Measurements from ENCODE around the gene E2F7.

Gene E2F7

DNA sequence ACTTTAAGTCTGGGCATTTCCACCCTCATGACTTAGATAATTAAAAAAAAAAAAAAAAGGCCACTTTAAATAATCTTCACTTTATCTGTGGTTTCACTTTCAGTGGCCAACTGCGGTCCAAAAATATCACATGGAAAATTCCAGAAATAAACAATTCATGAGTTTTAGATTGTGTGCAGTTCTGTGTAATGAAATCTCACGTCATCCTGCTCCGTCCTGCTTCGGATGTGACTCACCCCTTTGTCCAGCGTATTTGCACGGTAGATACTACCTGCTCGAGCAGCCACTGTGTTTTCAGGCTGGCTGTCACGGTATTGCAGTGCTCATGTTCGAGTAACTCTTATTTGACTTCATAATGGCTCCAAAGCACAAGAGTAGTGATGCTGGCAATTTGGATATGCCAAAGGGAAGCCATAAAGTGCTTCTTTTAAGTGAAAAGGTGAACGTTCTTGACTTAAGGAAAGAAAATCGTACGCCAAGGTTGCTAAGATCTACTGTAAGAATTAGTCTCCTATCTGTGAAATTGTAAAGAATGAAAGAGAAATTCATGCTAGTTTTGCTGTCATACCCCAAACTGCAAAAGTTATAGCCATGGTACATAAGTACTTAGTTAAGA is 2.4 kb downstream of the E2F7 start:
- DNase-seq (ENCODE audit: low read depth in 2 of 2): no peak

- DNase-seq (ENCODE audit: low read depth in 2 of 2): no peak
These were observed 3.0 kb downstream of the E2F7 start for GRCh38 chr12:77062396-77062795.

GRCh38 chr12:77060883-77061240 is 4.5 kb downstream of the E2F7 start:
- no peak for DNase-seq (ENCODE audit: low read depth in 2 of 2)

- no peak for DNase-seq (ENCODE audit: low read depth in 2 of 2)
These were observed 5.1 kb downstream of the E2F7 start for GRCh38 chr12:77060136-77060882.

DNA sequence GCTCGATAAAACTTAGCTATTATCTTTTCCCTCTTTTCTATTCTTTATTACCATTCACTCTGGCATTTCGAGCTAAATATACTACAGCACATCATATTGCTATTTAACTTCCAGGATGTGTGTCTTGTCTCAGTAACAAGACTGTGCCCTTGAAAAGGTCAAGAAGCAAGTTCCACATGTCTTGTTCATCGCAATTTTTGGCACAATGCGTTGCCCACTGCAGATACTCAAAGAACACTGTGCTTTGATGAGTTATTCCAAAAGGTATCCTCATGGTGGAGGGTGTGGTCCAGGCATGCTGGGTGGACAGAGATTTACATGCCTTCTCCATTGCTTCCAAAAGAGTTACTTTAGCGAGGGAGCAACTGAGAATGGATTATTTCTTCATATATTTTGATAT is 6.6 kb downstream of the E2F7 start:
- DNase-seq (ENCODE audit: low read depth in 2 of 2): no peak

DNA sequence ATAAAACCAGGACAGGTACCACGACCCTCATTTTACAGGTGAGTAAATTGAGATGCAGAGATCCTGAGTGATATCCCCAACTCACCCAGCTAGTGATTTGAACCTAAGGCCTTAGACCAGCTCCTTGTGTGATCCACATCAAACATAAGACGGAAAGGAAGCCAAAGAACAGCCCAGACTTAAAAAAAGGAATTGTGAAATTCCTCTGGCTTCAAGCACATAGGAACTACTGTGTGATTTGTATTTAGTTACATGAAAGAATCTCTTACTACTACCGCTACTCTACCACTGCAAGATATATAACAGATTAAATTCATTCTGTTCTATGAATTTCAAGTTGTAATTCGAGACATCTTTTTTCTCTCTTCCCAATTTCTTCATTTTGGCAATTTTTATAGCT is 10.5 kb downstream of the E2F7 start:
- no peak for DNase-seq (ENCODE audit: low read depth in 2 of 2)

DNA sequence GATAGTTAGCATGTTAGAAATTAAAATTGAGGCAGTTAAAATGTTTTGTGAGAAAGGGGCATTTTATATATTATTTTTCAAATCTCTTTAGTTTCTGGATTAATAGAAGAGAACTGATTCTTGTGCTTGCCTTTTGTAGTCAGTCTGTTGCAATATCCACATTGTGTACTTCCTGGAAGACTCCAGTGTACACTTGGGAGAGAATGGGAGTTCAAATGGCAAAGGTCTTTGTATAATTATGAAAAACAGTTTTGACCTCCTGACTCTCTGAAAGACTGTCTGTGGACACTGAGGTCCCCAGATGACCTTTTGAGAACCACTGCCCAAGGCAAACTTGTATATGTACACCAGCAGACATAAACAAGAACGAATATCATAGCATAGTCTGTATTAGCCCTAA is 12.1 kb downstream of the E2F7 start:
- no peak for DNase-seq (ENCODE audit: low read depth in 2 of 2)

- no peak for DNase-seq (ENCODE audit: low read depth in 2 of 2)
These were observed 15.5 kb downstream of the E2F7 start for GRCh38 chr12:77049767-77050353.

DNA sequence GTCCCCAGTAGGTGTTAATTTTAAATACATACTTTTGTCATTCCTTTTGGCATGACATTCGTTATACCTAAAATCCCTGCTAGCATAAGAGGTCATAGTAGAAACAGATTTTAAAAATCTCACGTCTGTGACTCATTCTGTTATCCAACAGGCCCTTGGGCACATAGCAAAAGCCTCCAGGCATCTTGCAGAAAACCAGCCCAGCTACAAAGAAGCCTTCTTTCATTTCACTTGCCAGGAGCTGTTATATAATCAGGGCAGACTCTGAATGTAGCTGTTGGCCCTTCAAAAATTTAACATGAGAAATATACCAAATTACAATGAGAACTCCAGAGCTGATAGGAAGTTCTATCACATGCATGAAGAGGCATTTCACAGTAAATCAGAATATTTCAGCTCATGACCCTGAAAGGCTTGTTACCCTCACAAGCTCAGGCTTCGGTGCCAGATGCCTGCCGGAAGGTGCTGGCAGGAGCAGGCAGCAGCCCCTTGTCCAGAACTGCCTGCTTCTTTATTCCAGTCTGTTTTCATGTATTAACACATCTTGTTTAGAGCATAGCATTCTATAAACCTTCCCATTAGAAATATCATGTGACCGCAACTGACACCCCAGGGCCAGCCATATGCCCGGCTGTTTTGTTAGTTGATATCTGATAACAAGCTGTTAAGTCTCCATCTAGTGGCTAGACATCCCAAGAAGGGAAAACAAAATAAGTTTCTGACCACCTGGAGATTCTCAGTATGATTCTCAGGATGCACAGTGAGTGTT is 17.8 kb downstream of the E2F7 start:
- no peak for DNase-seq (ENCODE audit: low read depth in 2 of 2)

DNA sequence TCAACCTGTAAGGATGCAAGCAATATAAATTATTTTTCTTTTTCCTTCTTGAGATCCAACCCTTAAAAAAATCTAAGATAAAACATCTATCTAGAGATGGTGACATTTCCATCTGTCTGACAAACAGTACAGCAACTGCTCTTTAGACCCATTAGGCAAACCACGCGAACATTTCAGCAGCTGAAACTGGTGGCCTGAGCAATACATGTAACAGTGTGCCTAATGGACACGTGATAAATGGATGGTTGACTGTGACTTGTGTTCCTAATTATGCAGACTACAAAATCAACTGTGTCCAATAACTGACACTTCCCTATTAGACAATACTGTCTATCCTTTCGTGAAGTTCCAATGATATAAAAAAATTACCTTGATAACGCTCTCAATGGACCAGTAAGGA is 18.9 kb downstream of the E2F7 start:
- DNase-seq (ENCODE audit: low read depth in 2 of 2): no peak

- no peak for DNase-seq (ENCODE audit: low read depth in 2 of 2)
These were observed 20.2 kb downstream of the E2F7 start for GRCh38 chr12:77045183-77045582.

GRCh38 chr12:77044721-77045120 is 20.6 kb downstream of the E2F7 start:
- no peak for DNase-seq (ENCODE audit: low read depth in 2 of 2)

GRCh38 chr12:77042833-77043232 is 22.5 kb downstream of the E2F7 start:
- no peak for DNase-seq (ENCODE audit: low read depth in 2 of 2)

- no peak for DNase-seq (ENCODE audit: low read depth in 2 of 2)
These were observed 25.1 kb downstream of the E2F7 start for GRCh38 chr12:77040231-77040630.

- DNase-seq (ENCODE audit: low read depth in 2 of 2): no peak
These were observed 30.1 kb downstream of the E2F7 start for GRCh38 chr12:77035226-77035625.

- no peak for DNase-seq (ENCODE audit: low read depth in 2 of 2)
These were observed 31.5 kb downstream of the E2F7 start for GRCh38 chr12:77033658-77034536.

DNA sequence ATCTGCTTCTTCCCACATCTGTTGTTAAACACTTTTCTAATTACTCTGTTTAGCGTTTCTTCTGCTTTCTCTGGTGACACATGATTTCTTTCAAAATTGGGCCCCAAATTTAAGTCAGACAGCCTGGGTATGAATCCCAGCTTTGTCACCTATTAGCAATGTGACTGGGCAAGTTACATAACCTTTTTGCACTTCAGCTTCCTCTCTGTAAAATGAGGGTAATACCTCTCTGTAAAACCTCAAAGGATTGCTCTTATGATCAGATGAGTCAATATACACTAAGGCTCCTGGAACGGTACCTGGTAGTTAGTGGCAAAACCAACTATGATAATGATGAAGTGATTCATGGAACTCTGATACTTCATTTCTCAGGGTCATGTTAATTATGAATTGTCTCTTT is 33.0 kb downstream of the E2F7 start:
- DNase-seq (ENCODE audit: low read depth in 2 of 2): no peak

GRCh38 chr12:77031745-77032144 is 33.6 kb downstream of the E2F7 start:
- no peak for DNase-seq (ENCODE audit: low read depth in 2 of 2)

GRCh38 chr12:77025782-77026314 is 39.5 kb downstream of the E2F7 start:
- no peak for DNase-seq (ENCODE audit: low read depth in 2 of 2)

GRCh38 chr12:77023501-77023900 is 41.9 kb downstream of the E2F7 start:
- DNase-seq (ENCODE audit: low read depth in 2 of 2): no peak

DNA sequence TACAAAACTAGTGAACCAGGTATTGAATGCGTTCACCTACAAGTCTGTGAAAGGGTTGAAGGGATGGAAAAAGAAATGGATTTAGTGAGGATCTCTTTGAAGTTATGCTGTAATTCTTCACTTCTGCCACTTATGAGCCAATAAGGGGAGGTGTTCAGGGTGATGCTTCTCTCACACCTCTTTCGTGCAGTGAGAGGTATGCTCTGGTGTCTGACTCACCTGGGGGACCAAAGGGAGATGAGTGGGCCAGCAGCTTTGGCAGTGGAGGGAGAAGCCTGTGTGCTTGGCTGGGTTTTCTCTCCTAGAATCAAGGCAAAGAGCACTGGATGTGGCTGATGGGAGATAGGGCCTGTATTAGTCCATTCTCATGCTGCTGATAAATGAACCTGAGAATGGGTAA is 45.4 kb downstream of the E2F7 start:
- no peak for DNase-seq (ENCODE audit: low read depth in 2 of 2)

All from activated CD8-positive, alpha-beta memory T cell treated with anti-CD3 and anti-CD28 coated beads for 4 hours (primary cell).